B cell (primary cell): ENCODE measurements around the gene DTX3. TPM values are rescaled to one million over a fixed set of nuclear protein-coding genes. Genes with fewer than 3 reads are reported as not detected.

ENCODE experiments used
- ATAC-seq: fragments of 200-7000 bp; cut with Tn5 transposase; one replicate; pipeline ENCODE4 v1.10.0; 2021; ENCODE audit warnings: low read depth, mild to moderate bottlenecking, moderate number of reproducible peaks, moderate library complexity
- CTCF ChIA-PET: fragments of 350-600 bp; sonication (Branson Sonifier 250); formaldehyde crosslinking; loops from one replicate; lab custom pipeline; 2021; ENCODE audit warnings: antibody characterized with exemption, inconsistent platforms; lab: Charles Lee
- POLR2A ChIA-PET: fragments of 350-600 bp; sonication (Branson Sonifier 250); formaldehyde crosslinking; loops from one replicate; lab custom pipeline; 2021; ENCODE audit warnings: antibody characterized with exemption; lab: Charles Lee
- DNase-seq: peaks from one replicate; pipeline ENCODE4 v3.0.0; 2013
- H2AFZ ChIP-seq: 2 replicates; pipeline ENCODE4 v1.6.1; 2012; ENCODE audit warnings: mild to moderate bottlenecking, low read depth, low read length; ENCODE audit not compliant: insufficient read depth, poor library complexity, severe bottlenecking
- H3K27ac ChIP-seq, 2 donors: 1 replicate in 1 of 2; 2 replicates in 1 of 2; pipeline ENCODE4 v1.5.1; 2012 to 2013; ENCODE audit warnings: low read length in 2 of 2, mild to moderate bottlenecking in 2 of 2, moderate library complexity in 1 of 2
- H3K27me3 ChIP-seq, 4 experiments: fragments of 200-600 bp in 1 of 4; sonication (generic) in 1 of 4; replicated peaks in 1 of 4; 1 replicate in 2 of 4; 2 replicates in 2 of 4; pipeline versions ENCODE4 v1.6.1 to v1.7.0; 2013 to 2016; ENCODE audit warnings: low read length in 3 of 4, mild to moderate bottlenecking in 2 of 4, mixed read lengths in 1 of 4, moderate library complexity in 1 of 4; ENCODE audit not compliant: insufficient read depth in 4 of 4, control insufficient read depth in 3 of 4; ENCODE audit errors: control extremely low read depth in 1 of 4
- H3K36me3 ChIP-seq, 2 experiments: replicated peaks in 1 of 2; 1 replicate in 1 of 2; 2 replicates in 1 of 2; pipeline versions ENCODE4 v1.6.1 to v1.7.1; 2013; ENCODE audit warnings: low read length in 1 of 2; ENCODE audit not compliant: insufficient read depth in 2 of 2, control insufficient read depth in 1 of 2; ENCODE audit errors: control extremely low read depth in 1 of 2, extremely low read depth in 1 of 2
- H3K4me1 ChIP-seq, 2 donors: fragments of 200-600 bp in 1 of 2; sonication (generic) in 1 of 2; 1 replicate in 1 of 2; 2 replicates in 1 of 2; pipeline versions ENCODE4 v1.5.1 to v1.6.1; 2013 to 2017; ENCODE audit warnings: low read length in 2 of 2; ENCODE audit not compliant: control insufficient read depth in 2 of 2, insufficient read depth in 2 of 2
- H3K4me2 ChIP-seq: replicated peaks from 2 replicates; pipeline ENCODE3; 2012; ENCODE audit warnings: mild to moderate bottlenecking, low read depth, low read length; ENCODE audit not compliant: poor library complexity, severe bottlenecking
- H3K4me3 ChIP-seq, 5 experiments: fragments of 200-600 bp in 1 of 5; sonication (generic) in 1 of 5; 1 replicate in 3 of 5; 2 replicates in 2 of 5; pipeline versions ENCODE4 v1.5.1 to v1.7.0; 2011 to 2016; ENCODE audit warnings: low read length in 4 of 5, mild to moderate bottlenecking in 4 of 5, low read depth in 2 of 5, control low read depth in 1 of 5, moderate library complexity in 1 of 5; ENCODE audit not compliant: insufficient read depth in 1 of 5; ENCODE audit errors: control extremely low read depth in 1 of 5, extremely low read depth in 1 of 5
- H3K79me2 ChIP-seq: fragments of 200-600 bp; sonication (generic); one replicate; pipeline ENCODE4 v1.6.0; 2016; ENCODE audit warnings: low read length; ENCODE audit not compliant: control insufficient read depth, insufficient read depth
- H3K9ac ChIP-seq: fragments of 200-600 bp; sonication (generic); 2 replicates; pipeline ENCODE4 v1.6.1; 2017; ENCODE audit warnings: mild to moderate bottlenecking, low read length, moderate library complexity
- H3K9me3 ChIP-seq, 3 donors: one replicate each; pipeline versions ENCODE4 v1.6.1 to v1.7.1; 2013; ENCODE audit warnings: low read length in 2 of 3; ENCODE audit not compliant: control insufficient read depth in 2 of 3, insufficient read depth in 1 of 3; ENCODE audit errors: control extremely low read depth in 1 of 3
- H4K20me1 ChIP-seq: 2 replicates; pipeline ENCODE4 v1.6.0; 2012; ENCODE audit warnings: mild to moderate bottlenecking, low read length; ENCODE audit not compliant: insufficient read depth, control insufficient read depth, poor library complexity, severe bottlenecking
- H3K27ac Mint-ChIP-seq: one replicate; pipeline ENCODE4 v1.8.0; 2021; ENCODE audit warnings: mixed read lengths
- H3K27me3 Mint-ChIP-seq: one replicate; pipeline ENCODE4 v1.8.0; 2021; ENCODE audit warnings: mixed read lengths
- H3K4me1 Mint-ChIP-seq: one replicate; pipeline ENCODE4 v1.8.0; 2021; ENCODE audit warnings: mixed read lengths
- H3K4me3 Mint-ChIP-seq: one replicate; pipeline ENCODE4 v1.8.0; 2021; ENCODE audit warnings: mixed read lengths
- H3K9me3 Mint-ChIP-seq: one replicate; pipeline ENCODE4 v1.8.0; 2022; ENCODE audit warnings: mixed read lengths; ENCODE audit not compliant: insufficient read depth
- EZH2 ChIP-seq: IDR thresholded peaks from 2 replicates; pipeline ENCODE4 v1.6.1; 2012; ENCODE audit warnings: borderline replicate concordance, low read depth, mild to moderate bottlenecking, moderate library complexity, low read length; ENCODE audit not compliant: insufficient read depth, poor library complexity, severe bottlenecking
- WGBS: methylation state at CpG from one replicate; pipeline ENCODE4 v1.1.5; 2013; ENCODE audit warnings: missing lambda C conversion rate; ENCODE audit not compliant: insufficient coverage; 5-methylcytosine and 5-hydroxymethylcytosine counted together
- intact Hi-C: fragments of 100-400 bp; cut with micrococcal nuclease; formaldehyde crosslinking; loops from one replicate; pipeline ENCODE4 v1.10.0; 2022
- polyA plus RNA-seq: library from polyadenylated mRNA; depleted of rRNA; stranded (reverse); fragments of >200 nt; gene quantifications from 2 replicates; pipeline ENCODE4 v1.2.3, GENCODE V29; 2012
- total RNA-seq, 2 donors: library from RNA; stranded (reverse); fragments of 120-200 nt in 1 of 2; gene quantifications; 1 replicate in 1 of 2; 2 replicates in 1 of 2; pipeline versions ENCODE4 v1.2.3 to v1.2.4, GENCODE V29; 2013 to 2022
- TF ChIP-seq, protein P1 (sequence below): fragments of 200-600 bp; IDR thresholded peaks from one replicate; pipeline ENCODE4 v1.8.0; 2022; ENCODE audit warnings: antibody characterized with exemption, mild to moderate bottlenecking

The DTX3 gene
- total and polyA plus RNA-seq, 2 donors (not counting 1 experiment from before 2014, with no cell fraction given), result 3.5 to 7.3 TPM

DNA sequence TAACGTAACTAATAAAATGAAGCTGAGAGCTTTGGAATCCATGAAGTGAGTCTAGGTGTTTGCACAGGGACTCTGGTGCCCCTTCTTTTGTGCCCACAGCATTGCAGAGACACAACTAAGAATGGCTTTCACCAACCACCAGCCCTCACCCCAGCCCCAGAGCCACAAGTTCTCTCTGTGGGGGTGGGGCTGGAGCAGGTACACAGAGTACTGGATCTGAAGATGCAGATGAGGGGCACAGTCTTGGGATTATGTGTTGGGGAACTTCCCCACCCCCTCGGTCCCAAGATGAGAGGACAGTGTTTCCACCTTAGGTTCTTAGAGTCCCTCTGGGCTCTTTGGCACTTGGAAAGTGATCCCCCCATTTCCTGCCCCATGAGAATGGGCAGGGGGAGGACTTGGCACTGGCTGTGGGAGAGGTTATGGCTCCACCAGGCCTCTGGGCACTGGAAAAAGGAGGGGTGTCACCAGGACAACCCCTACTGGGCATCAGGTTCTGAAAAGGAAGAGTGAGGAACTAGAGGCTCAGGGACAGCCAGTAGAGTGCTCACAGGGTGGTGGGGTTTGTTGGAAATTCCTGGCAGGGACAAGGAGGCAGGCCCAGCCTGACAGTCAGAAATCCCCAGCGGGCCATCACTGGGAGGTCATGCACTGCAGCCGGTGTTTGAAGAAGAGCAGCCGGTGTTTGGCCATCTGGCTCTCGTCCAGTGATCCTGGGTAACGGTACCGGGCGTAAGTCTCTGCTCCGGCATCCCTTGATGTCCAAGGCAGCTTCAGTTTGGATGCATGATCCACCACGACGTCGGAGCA lies 21.7 kb downstream of the DTX3 start:
- Histone ChIP-seq H3K27ac (no peak overlapping the region), H4K20me1 (no peaks in the 10 kb centered on the region), H2AFZ (no peak overlapping the region), H3K36me3 (no peaks in the 10 kb centered on the region), H3K4me3 (no peak overlapping the region), H3K27me3 (peaks cover 0 to 97% (median 77%) of the 10 kb centered on the region in 4 experiments), H3K4me1 (peaks cover 19 to 38% of the 10 kb centered on the region in 2 donors), H3K79me2 (no peaks in the 10 kb centered on the region), H3K9me3 (peaks cover 0 to 11% (median 0%) of the 10 kb centered on the region in 3 donors), H3K9ac (no peak overlapping the region), H3K4me2 (no peak overlapping the region)
- Mint-ChIP-seq H3K27ac (no peak overlapping the region), H3K27me3 (peaks cover 88% of the 10 kb centered on the region), H3K4me1 (peaks cover 24% of the 10 kb centered on the region), H3K9me3 (no peaks in the 10 kb centered on the region), H3K4me3 (no peak overlapping the region)
- ChIA-PET CTCF (interaction anchor here (2.3 to 3.3 kb wide), 2 partner anchors 42 to 43 kb away, joined by 12 to 17 read pairs; no protein-coding TSS in a partner anchor), POLR2A (no interaction called here)
- DNase-seq (no peak), ATAC-seq (no peak)
- WGBS, result 43% methylated on average over 12 of the region's 13 CpGs
- intact Hi-C loops, result no loop called here
- no peak for TF ChIP-seq EZH2
- TF ChIP-seq, protein P1, sequence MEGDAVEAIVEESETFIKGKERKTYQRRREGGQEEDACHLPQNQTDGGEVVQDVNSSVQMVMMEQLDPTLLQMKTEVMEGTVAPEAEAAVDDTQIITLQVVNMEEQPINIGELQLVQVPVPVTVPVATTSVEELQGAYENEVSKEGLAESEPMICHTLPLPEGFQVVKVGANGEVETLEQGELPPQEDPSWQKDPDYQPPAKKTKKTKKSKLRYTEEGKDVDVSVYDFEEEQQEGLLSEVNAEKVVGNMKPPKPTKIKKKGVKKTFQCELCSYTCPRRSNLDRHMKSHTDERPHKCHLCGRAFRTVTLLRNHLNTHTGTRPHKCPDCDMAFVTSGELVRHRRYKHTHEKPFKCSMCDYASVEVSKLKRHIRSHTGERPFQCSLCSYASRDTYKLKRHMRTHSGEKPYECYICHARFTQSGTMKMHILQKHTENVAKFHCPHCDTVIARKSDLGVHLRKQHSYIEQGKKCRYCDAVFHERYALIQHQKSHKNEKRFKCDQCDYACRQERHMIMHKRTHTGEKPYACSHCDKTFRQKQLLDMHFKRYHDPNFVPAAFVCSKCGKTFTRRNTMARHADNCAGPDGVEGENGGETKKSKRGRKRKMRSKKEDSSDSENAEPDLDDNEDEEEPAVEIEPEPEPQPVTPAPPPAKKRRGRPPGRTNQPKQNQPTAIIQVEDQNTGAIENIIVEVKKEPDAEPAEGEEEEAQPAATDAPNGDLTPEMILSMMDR, result no peak

DNA sequence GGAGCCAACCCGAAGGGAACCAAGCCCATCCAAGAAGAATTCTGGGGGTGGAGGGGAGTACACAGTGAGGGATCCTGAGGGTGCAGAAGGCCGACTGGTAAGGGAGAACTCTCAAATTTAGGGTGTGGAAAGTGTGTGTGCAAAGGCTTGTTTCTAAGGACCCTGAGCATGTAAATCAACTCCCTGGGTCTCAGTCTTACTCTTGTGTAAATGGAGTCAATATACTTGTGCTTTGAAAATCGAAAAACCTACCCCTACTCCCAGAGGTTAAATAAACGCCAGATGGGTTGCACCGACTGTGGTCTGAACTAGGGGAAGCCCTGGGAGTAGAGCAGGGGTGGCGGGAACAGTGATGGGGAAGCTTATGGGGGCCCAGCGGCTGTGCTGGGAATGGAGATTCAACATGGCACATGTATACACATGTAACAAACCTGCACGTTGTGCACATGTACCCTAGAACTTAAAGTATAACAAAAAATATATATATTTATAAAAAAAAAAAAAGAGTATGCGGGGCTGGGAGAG lies 22.4 kb downstream of the DTX3 start:
- Mint-ChIP-seq H3K4me1 (peaks cover 20% of the 10 kb centered on the region), H3K9me3 (no peaks in the 10 kb centered on the region), H3K4me3 (peak overlapping the region; percentile 40), H3K27me3 (peaks cover 86% of the 10 kb centered on the region), H3K27ac (no peak overlapping the region)
- no peak for TF ChIP-seq EZH2
- TF ChIP-seq, protein P1, result no peak
- Histone ChIP-seq H3K9me3 (peaks cover 0 to 8% (median 0%) of the 10 kb centered on the region in 3 donors), H2AFZ (no peak overlapping the region), H3K4me3 (no peak overlapping the region), H3K9ac (no peak overlapping the region), H3K4me1 (peaks cover 13 to 37% of the 10 kb centered on the region in 2 donors), H3K27me3 (peaks cover 0 to 97% (median 76%) of the 10 kb centered on the region in 4 experiments), H4K20me1 (no peaks in the 10 kb centered on the region), H3K4me2 (peak overlapping the region; percentile 74), H3K79me2 (no peaks in the 10 kb centered on the region), H3K36me3 (no peaks in the 10 kb centered on the region), H3K27ac (no peak overlapping the region)
- ATAC-seq, result no peak
- 23% methylated on average over 3 of the region's 9 CpGs for WGBS
- intact Hi-C loops, result no loop called here
- ChIA-PET POLR2A (interaction anchor here (0.9 kb wide), 1 partner anchor 168 kb away, joined by 3 read pairs; the partner anchor contains the start of gene GLI1), CTCF (interaction anchor here (0.6 to 2.3 kb wide), 2 partner anchors 11 to 43 kb away, joined by 3 to 12 read pairs; no protein-coding TSS in a partner anchor)
- DNase-seq, result peak; percentile 9
